ENCODE results near the gene NUTM2D.
"Not testable (repeated sequence)": the region's sequence is repeated elsewhere in the genome, so short reads cannot be mapped to it uniquely, and the experiment has no call there.

The NUTM2D gene

GRCh38 chr10:87374091-87374490 lies 16.5 kb downstream of the NUTM2D start:
- DNase-seq: not testable (repeated sequence)

- DNase-seq: not testable (repeated sequence)
These were observed 21.6 kb downstream of the NUTM2D start for GRCh38 chr10:87379115-87379514.

GRCh38 chr10:87383149-87383857 lies 25.8 kb downstream of the NUTM2D start:
- not testable (repeated sequence) for DNase-seq

- DNase-seq: not testable (repeated sequence)
These were observed 26.7 kb downstream of the NUTM2D start for GRCh38 chr10:87384283-87384682.

- DNase-seq: not testable (repeated sequence)
These were observed 28.3 kb downstream of the NUTM2D start for GRCh38 chr10:87385762-87386360.

GRCh38 chr10:87391360-87391759 lies 33.8 kb downstream of the NUTM2D start:
- not testable (repeated sequence) for DNase-seq

- DNase-seq: not testable (repeated sequence)
These were observed 38.7 kb downstream of the NUTM2D start for GRCh38 chr10:87396206-87396605.

- DNase-seq: not testable (repeated sequence)
These were observed 40.9 kb downstream of the NUTM2D start for GRCh38 chr10:87398436-87398835.

GRCh38 chr10:87407516-87408467 lies 50.2 kb downstream of the NUTM2D start:
- DNase-seq: not testable (repeated sequence)

- DNase-seq: not testable (repeated sequence)
These were observed 56.4 kb downstream of the NUTM2D start for GRCh38 chr10:87413921-87414320.

All from midbrain (tissue), 1 donor.